Smooth muscle cell of trachea (primary cell): ENCODE data around the gene POTEF. TPM values are rescaled to one million over a fixed set of nuclear protein-coding genes. Genes with fewer than 3 reads are reported as not detected.

ENCODE experiments used
- total RNA-seq: library from RNA; depleted of rRNA; stranded (reverse); fragments of >200 nt; gene quantifications from 2 replicates; pipeline ENCODE4 v1.2.1, GENCODE V29; 2014

The POTEF gene
- not detected in 2 replicates for total RNA-seq

DNA sequence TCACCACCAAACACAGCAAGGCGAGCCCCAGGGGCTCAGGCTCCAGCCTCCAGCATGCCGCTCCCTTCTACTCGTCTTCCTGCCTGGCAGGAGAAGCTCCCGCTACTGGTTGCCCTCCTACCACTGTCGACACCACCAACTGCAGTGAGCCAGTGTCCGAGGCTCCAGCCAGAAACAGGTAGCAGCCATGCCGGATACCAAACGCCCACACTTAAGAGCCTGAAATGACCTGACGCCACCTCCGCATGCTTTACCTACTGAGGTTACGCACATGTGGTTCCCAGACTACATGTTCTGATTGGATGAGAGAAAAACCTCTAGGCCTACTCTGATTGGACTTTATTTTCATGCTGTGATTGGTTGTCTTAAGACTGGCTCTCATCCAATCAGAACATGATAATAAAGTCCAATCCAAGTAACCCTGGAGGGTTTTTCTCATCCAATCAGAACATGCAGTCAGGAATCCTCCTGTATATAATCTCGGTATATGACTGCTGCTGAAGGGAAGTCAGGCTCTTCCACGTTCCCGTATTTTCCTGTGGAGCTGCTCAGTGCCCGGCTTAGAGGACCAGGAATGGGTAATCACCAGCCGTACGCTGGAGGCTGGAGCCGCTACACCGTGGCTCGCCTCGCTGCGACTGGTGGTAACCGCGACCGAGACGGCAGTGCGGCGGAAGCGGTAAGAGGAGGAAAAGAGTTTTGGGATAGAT is at the start of gene POTEF:
Gene POTEF (minus strand): TSS at position 103 of the 710 bp plus-strand sequence. CDS start 8,707 bp downstream, outside the sequence.

DNA sequence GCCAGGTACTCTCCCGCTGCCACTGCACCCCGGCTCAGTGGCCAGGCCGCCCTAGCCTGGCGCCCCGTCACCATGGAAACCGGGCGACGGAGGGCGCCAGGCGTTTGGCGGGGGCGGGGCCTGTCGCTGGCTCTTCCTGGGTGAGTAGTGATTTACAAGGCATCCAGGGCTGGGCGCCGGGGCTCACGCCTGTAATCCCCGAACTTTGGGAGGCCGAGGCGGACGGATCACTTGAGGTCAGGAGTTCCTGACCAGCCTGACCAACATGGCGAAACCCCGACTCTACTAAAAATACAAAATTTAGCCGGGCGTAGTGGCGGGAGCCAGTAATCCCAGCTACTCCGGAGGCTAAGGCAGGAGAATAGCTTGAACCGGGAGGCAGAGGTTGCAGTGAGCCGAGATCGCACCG is 16.0 kb upstream of the POTEF start, which contains the start of gene CCDC74B:
Gene CCDC74B (minus strand): TSS at position 107 of the 409 bp plus-strand sequence. CDS start 116 bp downstream, outside the sequence.

Other genes with a start within 250 kb of the POTEF start
- not detected in 2 replicates for gene RAB6C, start 149.6 kb downstream of the POTEF start, total RNA-seq
- 4.8 and 9.3 TPM in 2 replicates for gene CCDC74B, start 15.9 kb upstream of the POTEF start, total RNA-seq
- gene SMPD4, start 52.4 kb upstream of the POTEF start, total RNA-seq, result 18.5 and 31.0 TPM in 2 replicates
- gene MZT2B, start 53.0 kb upstream of the POTEF start, total RNA-seq, result 163 and 176 TPM in 2 replicates
- not detected in 2 replicates for gene TUBA3E, start 69.2 kb upstream of the POTEF start, total RNA-seq
- gene IMP4, start 213.7 kb upstream of the POTEF start, total RNA-seq, result 64.4 and 68.8 TPM in 2 replicates
- gene PTPN18, start 226.8 kb upstream of the POTEF start, total RNA-seq, result 11.6 and 19.6 TPM in 2 replicates